Renal pelvis (tissue), 4 donors: ENCODE measurements around the gene ADCY1. TPM values are rescaled to one million over a fixed set of nuclear protein-coding genes. Genes with fewer than 3 reads are reported as not detected.

Experiments used
- DNase-seq: peaks from one replicate; pipeline ENCODE4 v3.0.0-alpha.2; 2013
- polyA plus RNA-seq, 3 donors: library from polyadenylated mRNA; unstranded; fragments of 120-200 nt; gene quantifications; one replicate each; pipeline ENCODE4 v1.2.1, GENCODE V29; 2013; ENCODE audit not compliant: insufficient read length in 3 of 3

Gene ADCY1
- polyA plus RNA-seq, 3 donors: 3.6 to 3.8 (median 3.7) TPM

GRCh38 chr7:45689797-45690761, 115.9 kb downstream of the ADCY1 start:
- DNase-seq: no peak

- DNase-seq: no peak
Measured at GRCh38 chr7:45690762-45691150, 116.6 kb downstream of the ADCY1 start.

- DNase-seq: no peak
Measured at GRCh38 chr7:45691155-45691656, 117.0 kb downstream of the ADCY1 start.

- no peak for DNase-seq
Measured at GRCh38 chr7:45692031-45692430, 117.9 kb downstream of the ADCY1 start.

GRCh38 chr7:45695249-45695995, 121.3 kb downstream of the ADCY1 start:
- DNase-seq: no peak

GRCh38 chr7:45696476-45696875, 122.3 kb downstream of the ADCY1 start:
- DNase-seq: no peak

GRCh38 chr7:45697576-45698136, 123.5 kb downstream of the ADCY1 start:
- no peak for DNase-seq

GRCh38 chr7:45698303-45699014, 124.3 kb downstream of the ADCY1 start:
- DNase-seq: no peak

GRCh38 chr7:45699015-45699309, 124.8 kb downstream of the ADCY1 start:
- DNase-seq: no peak

- DNase-seq: no peak
Measured at GRCh38 chr7:45699726-45700390, 125.7 kb downstream of the ADCY1 start.

- no peak for DNase-seq
Measured at GRCh38 chr7:45700556-45700955, 126.4 kb downstream of the ADCY1 start.

- DNase-seq: no peak
Measured at GRCh38 chr7:45701701-45702510, 127.7 kb downstream of the ADCY1 start.

- no peak for DNase-seq
Measured at GRCh38 chr7:45702751-45703150, 128.6 kb downstream of the ADCY1 start.

- DNase-seq: no peak
Measured at GRCh38 chr7:45703373-45703821, 129.2 kb downstream of the ADCY1 start.

- DNase-seq: no peak
Measured at GRCh38 chr7:45703911-45704682, 129.9 kb downstream of the ADCY1 start.

GRCh38 chr7:45704683-45705016, 130.5 kb downstream of the ADCY1 start:
- no peak for DNase-seq

GRCh38 chr7:45708046-45708950, 134.1 kb downstream of the ADCY1 start:
- DNase-seq: no peak
